Fibroblast of skin of right quadriceps (primary cell): Measurements from ENCODE around the gene AP3S1.

ENCODE experiments used
- DNase-seq: peaks from one replicate; pipeline ENCODE4 v3.0.0-alpha.2; 2013

AP3S1 gene

DNA sequence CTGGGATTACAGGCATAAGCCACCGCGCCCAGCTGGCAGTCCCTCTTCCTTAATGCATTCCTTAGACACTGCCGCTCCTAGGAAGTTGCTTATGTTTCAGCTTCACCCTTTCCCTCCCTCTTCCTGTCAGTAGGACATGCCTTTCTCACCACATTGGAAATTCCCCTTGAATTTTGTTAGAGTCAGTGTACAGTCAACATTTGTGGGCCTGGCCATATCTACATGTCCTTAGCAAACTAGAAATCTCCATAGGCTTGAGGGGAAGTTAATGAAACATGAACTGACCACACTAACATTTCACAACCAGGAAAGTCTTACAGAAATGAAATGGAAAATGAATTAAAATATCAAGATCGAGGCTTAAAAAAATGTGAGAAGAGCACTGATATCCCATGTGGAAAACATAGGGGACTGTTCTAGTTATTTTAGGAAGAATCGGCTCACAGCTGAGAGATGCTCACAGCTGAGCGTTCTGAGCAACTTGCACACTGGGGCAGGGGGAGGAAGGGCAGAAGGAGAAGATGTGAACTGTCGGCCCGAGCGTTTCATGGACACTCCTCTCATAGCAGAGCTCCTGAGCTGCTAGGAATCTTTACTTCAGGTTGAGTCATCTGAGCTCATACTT is 99.4 kb downstream of the AP3S1 start:
- peak; percentile 94 for DNase-seq

DNA sequence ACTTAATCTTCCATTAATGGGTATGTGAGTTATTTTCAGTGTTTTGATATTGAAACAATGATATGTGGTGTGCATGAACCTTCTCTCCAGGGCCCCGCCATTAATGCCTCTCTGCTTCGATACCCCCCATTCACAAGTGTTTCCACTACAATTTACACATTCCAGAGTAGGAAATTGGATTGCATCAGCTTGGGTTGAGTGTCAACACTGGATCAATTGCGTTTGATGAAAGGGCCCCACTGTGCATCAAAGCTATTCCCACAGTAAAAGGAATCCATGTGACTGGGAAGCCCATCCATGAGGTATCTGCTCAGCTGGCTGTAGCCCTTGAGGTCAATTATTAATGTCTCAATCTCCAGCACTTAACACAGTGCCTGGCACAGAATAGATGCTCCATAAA is 102.8 kb downstream of the AP3S1 start:
- no peak for DNase-seq

DNA sequence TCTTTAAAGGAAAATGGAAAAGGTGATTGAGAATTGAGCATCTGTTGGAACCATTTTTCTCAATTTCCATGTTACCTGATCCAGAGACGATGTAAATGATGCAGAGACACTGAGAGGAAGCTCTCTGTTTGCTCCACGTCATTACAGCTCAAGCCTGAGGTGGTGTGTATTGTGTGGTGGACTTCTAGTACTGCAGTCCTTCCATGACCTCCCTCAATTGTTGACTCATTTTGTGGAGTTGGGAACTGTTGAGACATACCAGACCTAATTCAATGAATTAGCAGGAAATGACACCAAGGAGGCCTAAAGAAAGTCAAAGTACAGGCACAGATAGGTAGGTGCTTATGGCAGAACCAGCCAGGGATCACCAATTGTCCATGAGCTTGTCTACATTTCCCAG is 104.9 kb downstream of the AP3S1 start:
- DNase-seq = peak; percentile 18

DNA sequence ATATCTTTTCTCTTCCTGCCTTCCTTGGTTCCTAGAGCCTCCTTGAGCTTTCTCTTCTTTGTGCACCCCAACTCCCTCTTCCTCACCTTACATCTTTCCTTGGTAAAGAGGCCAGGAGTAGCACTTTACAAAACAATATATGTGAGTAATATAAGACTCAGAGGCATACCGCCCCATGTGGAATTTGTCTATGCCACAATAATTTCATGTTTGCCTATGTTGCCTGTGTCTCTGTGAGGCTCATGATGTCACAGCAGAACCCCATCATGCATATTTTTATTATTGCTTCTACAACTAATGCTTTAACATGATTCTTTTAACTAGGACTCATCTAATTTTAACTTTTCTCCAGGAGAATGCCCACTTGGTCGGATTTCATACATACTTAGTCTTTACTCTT is 105.5 kb downstream of the AP3S1 start:
- DNase-seq = peak; percentile 40

DNA sequence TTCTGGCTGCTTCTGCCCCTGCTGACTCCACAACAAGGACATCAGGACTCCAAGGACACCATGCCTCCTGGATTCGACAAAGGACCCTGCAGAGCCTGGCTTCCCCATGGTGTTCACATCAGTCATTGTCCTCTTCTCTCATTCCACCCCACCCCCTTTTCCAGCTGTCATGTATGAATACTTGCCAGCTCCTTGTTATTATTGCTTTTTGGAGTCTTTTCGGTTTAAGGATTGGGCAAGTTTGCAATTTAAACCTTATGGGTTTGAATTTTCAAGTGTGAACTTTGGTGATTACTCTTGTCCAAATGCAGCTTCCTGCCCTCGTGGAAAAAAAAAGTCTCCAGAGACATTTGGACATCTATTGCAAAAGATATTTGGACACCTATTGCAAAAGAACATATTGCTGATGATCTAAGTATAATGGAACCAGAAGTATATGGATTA is 106.4 kb downstream of the AP3S1 start:
- DNase-seq = peak; percentile 31

DNA sequence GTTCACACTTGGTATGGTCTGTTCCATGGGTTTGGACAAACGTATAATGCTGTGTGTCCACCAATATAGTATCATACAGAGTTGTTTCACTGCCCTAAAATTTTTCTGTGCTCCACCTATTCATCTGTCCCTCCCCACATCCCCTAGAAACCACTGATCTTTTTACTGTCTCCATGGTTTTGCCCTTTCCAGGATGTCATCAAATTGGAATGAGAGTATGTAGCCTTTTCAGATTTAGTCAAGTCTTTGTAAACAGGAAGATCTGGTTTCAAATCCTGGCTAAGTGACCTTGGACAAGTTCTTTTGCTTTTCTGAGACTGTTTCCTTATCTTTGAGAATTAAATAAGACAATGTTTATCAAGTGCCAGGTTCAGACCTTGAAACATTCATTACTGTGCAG is 107.4 kb downstream of the AP3S1 start:
- DNase-seq = peak; percentile 27

DNA sequence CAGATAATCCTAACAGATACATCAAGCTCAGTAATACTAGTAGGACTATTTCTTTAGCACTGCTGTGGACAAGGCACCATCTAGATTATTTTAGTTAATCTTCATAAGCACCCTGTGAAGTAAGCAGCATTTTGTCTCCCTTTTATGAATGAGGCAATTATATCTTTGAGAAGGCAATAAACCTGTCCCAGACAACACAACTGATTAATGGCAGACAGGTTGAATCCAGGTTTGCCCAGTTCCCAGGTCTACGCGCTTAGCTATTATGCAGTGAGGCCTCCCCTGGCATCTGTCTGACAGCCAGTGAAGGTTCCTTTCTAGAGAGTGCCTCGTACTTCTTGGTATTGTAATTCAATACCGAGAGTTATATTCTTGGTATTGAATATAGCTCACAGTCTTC is 110.9 kb downstream of the AP3S1 start:
- DNase-seq = no peak

DNA sequence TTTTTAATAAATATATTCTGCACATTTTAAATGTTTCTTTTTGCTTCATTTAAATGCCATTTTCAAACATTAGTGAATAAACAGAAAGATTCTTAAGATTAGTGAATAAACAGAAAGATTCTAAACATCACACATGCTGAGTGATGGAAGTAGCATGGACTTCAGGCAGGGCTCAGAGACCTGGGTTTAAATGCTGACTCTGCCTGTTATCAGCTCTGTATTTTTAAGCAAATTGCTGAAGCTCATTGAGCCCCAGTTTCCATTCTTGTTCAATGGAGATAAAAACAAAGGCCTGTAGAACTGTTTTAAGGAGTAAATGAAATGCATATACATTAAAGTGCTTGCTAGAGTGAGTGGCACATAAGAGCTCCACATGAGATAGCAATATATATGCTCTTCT is 112.4 kb downstream of the AP3S1 start:
- DNase-seq = no peak

DNA sequence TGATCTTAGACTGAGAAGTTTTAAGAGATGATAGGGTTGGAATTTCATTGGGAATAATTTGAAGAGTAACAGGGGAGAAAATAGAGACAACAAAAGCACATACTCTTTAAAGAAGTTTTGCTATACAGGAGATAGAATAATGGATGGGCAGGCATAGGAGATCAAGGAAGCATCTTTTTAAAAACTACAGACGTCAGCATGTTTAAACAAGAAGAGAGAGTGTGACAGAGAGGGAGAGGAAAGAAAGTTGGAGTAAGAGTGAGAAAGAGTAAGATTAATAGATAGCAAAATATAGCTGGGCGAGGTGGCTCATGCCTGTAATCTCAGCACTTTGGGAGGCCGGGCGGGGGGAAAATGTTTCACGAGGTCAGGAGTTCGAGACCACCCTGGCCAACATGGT is 115.2 kb downstream of the AP3S1 start:
- DNase-seq = no peak

DNA sequence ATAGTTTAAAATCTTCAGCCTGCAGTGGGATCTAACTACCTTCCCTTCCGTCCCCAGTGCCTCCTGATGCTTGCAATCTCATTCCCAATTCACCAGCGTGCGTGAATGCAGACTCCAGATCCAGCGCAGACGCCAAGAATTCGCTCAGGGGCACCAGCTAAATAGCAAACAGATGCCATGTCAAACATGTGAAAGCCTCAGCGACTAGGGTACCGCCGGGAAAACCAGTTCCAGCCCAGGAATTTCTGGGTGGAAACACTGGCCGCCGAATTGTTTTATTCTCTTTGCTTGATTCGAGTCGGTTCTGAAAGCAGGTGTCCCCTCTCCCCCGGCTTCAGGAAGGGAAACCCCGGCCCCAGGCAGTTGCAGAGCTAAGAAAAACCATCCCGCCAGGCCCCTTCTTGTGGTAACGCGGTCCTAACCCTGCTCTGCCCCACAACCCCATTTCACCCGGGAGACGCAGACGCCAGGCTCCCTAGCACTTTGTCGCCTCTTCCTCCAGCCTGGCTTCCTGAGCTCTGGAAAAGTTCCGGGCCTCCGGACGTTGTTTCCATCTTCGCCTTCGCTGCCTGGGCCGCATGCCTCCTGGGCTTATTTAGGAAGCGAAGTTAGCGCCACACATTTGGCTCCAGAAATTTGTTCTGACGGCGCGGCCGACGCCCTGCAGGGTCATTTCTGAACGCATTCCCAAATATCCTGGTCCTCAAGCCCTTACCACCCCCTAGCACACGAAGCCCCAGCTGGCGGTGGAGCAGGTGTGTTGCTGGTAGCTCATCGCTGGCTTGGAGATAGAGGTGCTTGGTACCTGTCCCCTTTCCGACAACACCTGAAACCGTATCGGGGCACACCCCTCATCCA is 119.9 kb downstream of the AP3S1 start:
- DNase-seq = peak; percentile 54

DNA sequence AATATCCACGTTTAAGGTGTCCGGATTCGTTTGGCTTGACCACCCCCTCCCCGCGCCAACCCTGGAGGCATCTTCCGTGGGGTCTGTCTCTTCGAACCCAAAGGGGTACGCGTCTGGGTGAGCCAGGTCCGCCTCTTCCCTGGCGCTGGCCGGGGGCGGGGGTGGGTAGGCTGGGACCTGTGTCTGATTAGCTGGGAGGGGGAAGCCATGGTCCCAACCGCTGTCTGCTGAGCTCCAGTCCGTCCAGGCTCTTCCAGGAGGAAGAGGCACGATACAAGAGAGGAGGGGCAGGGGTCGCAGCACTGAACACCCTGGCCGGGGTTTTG is 120.5 kb downstream of the AP3S1 start, which contains the start of gene LVRN:
LVRN (plus strand) TSS at position 237 of the 326 bp plus-strand sequence. CDS start 143 bp downstream, outside the sequence.
- DNase-seq = no peak

DNA sequence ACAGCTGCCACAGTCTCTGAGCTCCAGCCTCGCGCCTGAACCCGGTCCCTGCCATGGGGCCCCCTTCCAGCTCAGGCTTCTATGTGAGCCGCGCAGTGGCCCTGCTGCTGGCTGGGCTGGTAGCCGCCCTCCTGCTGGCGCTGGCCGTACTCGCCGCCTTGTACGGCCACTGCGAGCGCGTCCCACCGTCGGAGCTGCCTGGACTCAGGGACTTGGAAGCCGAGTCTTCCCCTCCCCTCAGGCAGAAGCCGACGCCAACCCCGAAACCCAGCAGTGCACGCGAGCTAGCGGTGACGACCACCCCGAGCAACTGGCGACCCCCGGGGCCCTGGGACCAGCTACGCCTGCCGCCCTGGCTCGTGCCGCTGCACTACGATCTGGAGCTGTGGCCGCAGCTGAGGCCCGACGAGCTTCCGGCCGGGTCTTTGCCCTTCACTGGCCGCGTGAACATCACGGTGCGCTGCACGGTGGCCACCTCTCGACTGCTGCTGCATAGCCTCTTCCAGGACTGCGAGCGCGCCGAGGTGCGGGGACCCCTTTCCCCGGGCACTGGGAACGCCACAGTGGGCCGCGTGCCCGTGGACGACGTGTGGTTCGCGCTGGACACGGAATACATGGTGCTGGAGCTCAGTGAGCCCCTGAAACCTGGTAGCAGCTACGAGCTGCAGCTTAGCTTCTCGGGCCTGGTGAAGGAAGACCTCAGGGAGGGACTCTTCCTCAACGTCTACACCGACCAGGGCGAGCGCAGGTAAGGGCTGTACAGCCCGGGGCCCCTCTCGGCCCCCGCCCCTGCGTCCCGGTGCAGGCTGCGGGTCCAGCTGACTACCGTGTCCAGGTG is 121.0 kb downstream of the AP3S1 start:
- no peak for DNase-seq

DNA sequence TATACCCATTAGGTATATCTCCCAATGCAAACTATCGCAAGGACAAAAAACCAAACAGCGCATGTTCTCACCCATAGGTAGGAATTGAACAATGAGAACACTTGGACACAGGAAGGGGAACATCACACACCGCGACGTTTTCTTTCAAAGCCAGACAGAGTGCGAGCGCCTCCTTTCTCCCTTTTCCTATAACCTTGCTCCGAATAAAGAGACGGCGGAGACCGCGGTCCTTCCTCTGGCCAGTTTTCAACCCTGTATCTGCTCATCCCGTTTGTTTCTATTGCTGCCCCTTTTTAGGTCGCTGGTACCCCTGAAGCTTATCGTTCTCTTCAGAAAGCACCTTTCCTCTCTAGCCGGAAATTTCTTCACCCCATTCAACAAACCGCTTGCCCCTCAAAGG is 121.8 kb downstream of the AP3S1 start:
- no peak for DNase-seq
